CD4-positive, alpha-beta T cell (primary cell): ENCODE data around the gene GRXCR2. TPM values are rescaled to one million over a fixed set of nuclear protein-coding genes. Genes with fewer than 3 reads are reported as not detected.

Source experiments
- ATAC-seq: fragments of 200-7000 bp; cut with Tn5 transposase; one replicate; pipeline ENCODE4 v1.10.0; 2022; ENCODE audit warnings: mild to moderate bottlenecking; ENCODE audit not compliant: poor library complexity
- CTCF ChIA-PET: fragments of 350-600 bp; sonication (Branson Sonifier 250); formaldehyde crosslinking; loops from one replicate; lab custom pipeline; 2021; ENCODE audit warnings: antibody characterized with exemption, inconsistent platforms; lab: Charles Lee
- POLR2A ChIA-PET: fragments of 350-600 bp; sonication (Branson Sonifier 250); formaldehyde crosslinking; loops from one replicate; lab custom pipeline; 2021; ENCODE audit warnings: antibody characterized with exemption, inconsistent platforms; lab: Charles Lee
- DNase-seq, 14 experiments: peaks; one replicate each; pipeline ENCODE4 v3.0.0-alpha.2; 2013 to 2020; ENCODE audit warnings: mixed read lengths in 2 of 14
- H3K27ac ChIP-seq, 2 donors: one replicate each; pipeline versions ENCODE4 v1.5.1 to v1.7.0; 2013; ENCODE audit warnings: low read length in 2 of 2, low read depth in 1 of 2, mild to moderate bottlenecking in 1 of 2
- H3K27me3 ChIP-seq, 2 experiments: 1 replicate in 1 of 2; 2 replicates in 1 of 2; pipeline versions ENCODE4 v1.6.1 to v1.7.0; 2013; ENCODE audit warnings: low read length in 2 of 2, control low read depth in 1 of 2, mild to moderate bottlenecking in 1 of 2, moderate library complexity in 1 of 2; ENCODE audit not compliant: insufficient read depth in 2 of 2, control insufficient read depth in 1 of 2
- H3K36me3 ChIP-seq: one replicate; pipeline ENCODE4 v1.6.1; 2013; ENCODE audit warnings: low read length, control low read depth; ENCODE audit not compliant: insufficient read depth
- H3K4me1 ChIP-seq: one replicate; pipeline ENCODE4 v1.6.1; 2013; ENCODE audit warnings: low read length, control low read depth; ENCODE audit not compliant: insufficient read depth
- H3K4me3 ChIP-seq: one replicate; pipeline ENCODE4 v1.5.1; 2013; ENCODE audit warnings: mild to moderate bottlenecking, low read length, moderate library complexity
- H3K9me3 ChIP-seq, 2 experiments: 1 replicate in 1 of 2; 2 replicates in 1 of 2; pipeline versions ENCODE4 v1.6.1 to v1.7.0; 2013; ENCODE audit warnings: low read length in 2 of 2, mild to moderate bottlenecking in 2 of 2, control low read depth in 1 of 2, moderate library complexity in 1 of 2; ENCODE audit not compliant: control insufficient read depth in 1 of 2, insufficient read depth in 1 of 2
- H3K27ac Mint-ChIP-seq: one replicate; pipeline ENCODE4 v1.8.0; 2020; ENCODE audit warnings: mixed read lengths
- H3K27me3 Mint-ChIP-seq: one replicate; pipeline ENCODE4 v1.8.0; 2021; ENCODE audit warnings: mixed read lengths
- H3K36me3 Mint-ChIP-seq: one replicate; pipeline ENCODE4 v1.8.0; 2021; ENCODE audit warnings: low read depth, mixed read lengths
- H3K4me1 Mint-ChIP-seq: one replicate; pipeline ENCODE4 v1.8.0; 2021; ENCODE audit warnings: low read depth, mixed read lengths
- H3K4me3 Mint-ChIP-seq: one replicate; pipeline ENCODE4 v1.8.0; 2020; ENCODE audit warnings: mild to moderate bottlenecking, mixed read lengths
- H3K9me3 Mint-ChIP-seq: one replicate; pipeline ENCODE4 v1.8.0; 2020; ENCODE audit warnings: mixed read lengths
- CTCF ChIP-seq: fragments of 200-600 bp; IDR thresholded peaks from one replicate; pipeline ENCODE4 v1.8.0; 2022; ENCODE audit warnings: antibody characterized with exemption, mild to moderate bottlenecking
- intact Hi-C, 2 experiments: fragments of 100-400 bp; cut with DNase I in 1 of 2; cut with micrococcal nuclease in 1 of 2; formaldehyde crosslinking; loops; one replicate each; pipeline versions ENCODE4 v1.15.1 to v1.9.0; 2023 to 2025; cut with DNase I, micrococcal nuclease
- total RNA-seq, 174 experiments: library from RNA in 2 of 174; stranded (reverse) in 2 of 174; gene quantifications; one replicate each; pipeline ENCODE4 v1.2.3 and lab custom pipeline; 2021 to 2026

GRXCR2 gene
- total RNA-seq, 2 experiments from 2014 or later: not detected

GRCh38 chr5:145859897-145860296 lies 12.9 kb downstream of the GRXCR2 start:
- no peak overlapping the region for H3K4me3 Mint-ChIP-seq
- H3K36me3 Mint-ChIP-seq: no peaks in the 10 kb centered on the region
- ATAC-seq (no peak), DNase-seq (no peak)
- TF ChIP-seq CTCF: no peak
- CTCF ChIA-PET: no interaction called here
- H3K27me3 Mint-ChIP-seq: peaks cover 36% of the 10 kb centered on the region
- POLR2A ChIA-PET: no interaction called here
- H3K9me3 ChIP-seq: no peaks in the 10 kb centered on the region
- H3K4me1 Mint-ChIP-seq: no peaks in the 10 kb centered on the region
- H3K4me3 ChIP-seq: no peak overlapping the region
- intact Hi-C loops: no loop called here
- no peaks in the 10 kb centered on the region for H3K36me3 ChIP-seq
- no peak overlapping the region for H3K27ac Mint-ChIP-seq
- no peaks in the 10 kb centered on the region for H3K9me3 Mint-ChIP-seq
- peaks cover 0 to under 1% of the 10 kb centered on the region in 2 experiments for H3K27me3 ChIP-seq
- H3K4me1 ChIP-seq: no peaks in the 10 kb centered on the region
- H3K27ac ChIP-seq: no peak overlapping the region

GRCh38 chr5:145859453-145859852 lies 13.4 kb downstream of the GRXCR2 start:
- Mint-ChIP-seq H3K4me1 (no peaks in the 10 kb centered on the region), H3K27ac (no peak overlapping the region), H3K9me3 (no peaks in the 10 kb centered on the region), H3K4me3 (no peak overlapping the region), H3K36me3 (no peaks in the 10 kb centered on the region), H3K27me3 (peaks cover 32% of the 10 kb centered on the region)
- ChIA-PET POLR2A (no interaction called here), CTCF (no interaction called here)
- no peak for TF ChIP-seq CTCF
- DNase-seq (no peak), ATAC-seq (no peak)
- no peaks in the 10 kb centered on the region for H3K4me1 ChIP-seq
- no peaks in the 10 kb centered on the region for H3K36me3 ChIP-seq
- no peaks in the 10 kb centered on the region for H3K27me3 ChIP-seq
- no peak overlapping the region for H3K27ac ChIP-seq
- H3K9me3 ChIP-seq: no peaks in the 10 kb centered on the region
- H3K4me3 ChIP-seq: no peak overlapping the region
- intact Hi-C loops: no loop called here

GRCh38 chr5:145858959-145859358 lies 13.9 kb downstream of the GRXCR2 start:
- POLR2A ChIA-PET: no interaction called here
- ATAC-seq (no peak), DNase-seq (no peak)
- Histone ChIP-seq H3K4me3 (no peak overlapping the region), H3K36me3 (no peaks in the 10 kb centered on the region), H3K4me1 (no peaks in the 10 kb centered on the region), H3K27ac (no peak overlapping the region), H3K9me3 (no peaks in the 10 kb centered on the region), H3K27me3 (no peaks in the 10 kb centered on the region)
- H3K9me3 Mint-ChIP-seq: no peaks in the 10 kb centered on the region
- peaks cover 29% of the 10 kb centered on the region for H3K27me3 Mint-ChIP-seq
- intact Hi-C loops: no loop called here
- CTCF ChIA-PET: no interaction called here
- H3K27ac Mint-ChIP-seq: no peak overlapping the region
- no peak for TF ChIP-seq CTCF
- no peak overlapping the region for H3K4me3 Mint-ChIP-seq
- H3K4me1 Mint-ChIP-seq: no peaks in the 10 kb centered on the region
- no peaks in the 10 kb centered on the region for H3K36me3 Mint-ChIP-seq
